Fibroblast of pulmonary artery (primary cell): ENCODE data around the gene CLEC7A.

Experiments
- DNase-seq: peaks from one replicate; pipeline ENCODE4 v3.0.0-alpha.2; 2010; ENCODE audit warnings: low read depth
- H3K4me3 ChIP-seq: replicated peaks from 2 replicates; pipeline ENCODE4 v1.5.1; 2011; ENCODE audit warnings: low read depth, mild to moderate bottlenecking, control low read depth, low read length, moderate library complexity
- TF ChIP-seq, protein P1 (sequence below): IDR thresholded peaks from 2 replicates; pipeline ENCODE4 v1.5.1; 2011; ENCODE audit warnings: mild to moderate bottlenecking, control low read depth, low read length, inconsistent platforms; ENCODE audit errors: missing control alignments

Gene CLEC7A

GRCh38 chr12:10130042-10130441 lies at the start of gene CLEC7A:
CLEC7A (minus strand) TSS chr12:10130199; CDS start chr12:10130082, 117 bp downstream.
- H3K4me3 ChIP-seq, result no peak within 1 kb of the TSS
- DNase-seq, result no peak
- TF ChIP-seq, protein P1, sequence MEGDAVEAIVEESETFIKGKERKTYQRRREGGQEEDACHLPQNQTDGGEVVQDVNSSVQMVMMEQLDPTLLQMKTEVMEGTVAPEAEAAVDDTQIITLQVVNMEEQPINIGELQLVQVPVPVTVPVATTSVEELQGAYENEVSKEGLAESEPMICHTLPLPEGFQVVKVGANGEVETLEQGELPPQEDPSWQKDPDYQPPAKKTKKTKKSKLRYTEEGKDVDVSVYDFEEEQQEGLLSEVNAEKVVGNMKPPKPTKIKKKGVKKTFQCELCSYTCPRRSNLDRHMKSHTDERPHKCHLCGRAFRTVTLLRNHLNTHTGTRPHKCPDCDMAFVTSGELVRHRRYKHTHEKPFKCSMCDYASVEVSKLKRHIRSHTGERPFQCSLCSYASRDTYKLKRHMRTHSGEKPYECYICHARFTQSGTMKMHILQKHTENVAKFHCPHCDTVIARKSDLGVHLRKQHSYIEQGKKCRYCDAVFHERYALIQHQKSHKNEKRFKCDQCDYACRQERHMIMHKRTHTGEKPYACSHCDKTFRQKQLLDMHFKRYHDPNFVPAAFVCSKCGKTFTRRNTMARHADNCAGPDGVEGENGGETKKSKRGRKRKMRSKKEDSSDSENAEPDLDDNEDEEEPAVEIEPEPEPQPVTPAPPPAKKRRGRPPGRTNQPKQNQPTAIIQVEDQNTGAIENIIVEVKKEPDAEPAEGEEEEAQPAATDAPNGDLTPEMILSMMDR, result no peak

DNA sequence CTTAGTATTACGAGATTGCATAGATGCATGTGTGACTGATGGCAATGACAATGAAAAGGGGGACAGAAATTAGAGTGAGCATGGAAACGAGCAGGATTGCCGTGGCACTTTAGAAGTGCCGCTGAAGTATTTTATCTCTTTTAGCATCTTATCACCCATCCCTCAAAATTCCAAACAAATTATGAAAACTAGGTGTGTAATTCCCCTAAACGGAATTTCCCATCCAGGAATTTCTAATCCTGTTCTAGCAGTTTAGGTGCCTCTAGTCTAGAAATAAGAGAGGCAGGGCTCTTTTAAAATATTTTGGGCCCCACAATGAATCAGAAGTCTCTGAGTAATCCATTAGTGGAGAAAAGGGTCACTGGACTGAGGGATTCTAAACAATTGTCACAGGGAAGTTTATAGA lies 49.8 kb upstream of the CLEC7A start:
- TF ChIP-seq, protein P1, result no peak
- no peak for DNase-seq
- H3K4me3 ChIP-seq, result no peak overlapping the region

DNA sequence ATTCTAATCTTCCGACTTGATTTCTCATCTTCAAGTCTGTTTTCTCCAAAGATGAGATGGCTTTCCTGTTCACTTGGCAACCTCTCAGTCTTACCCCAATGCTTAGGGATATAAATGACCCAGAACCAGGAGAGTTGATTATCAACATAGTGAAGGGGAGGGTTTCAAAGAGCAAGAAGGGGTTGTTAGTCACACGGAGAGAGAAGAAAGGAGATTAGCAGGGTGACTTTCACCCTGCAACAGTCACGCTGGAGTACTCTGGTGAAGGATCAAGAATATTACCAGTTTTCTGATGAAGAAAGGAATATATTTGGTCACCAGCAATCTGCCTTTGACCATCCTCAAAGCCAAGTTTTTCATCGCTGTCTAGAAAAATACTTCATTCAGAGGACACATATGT lies 48.8 kb upstream of the CLEC7A start, which contains the start of gene TMEM52B:
TMEM52B (plus strand) TSS at position 212 of the 400 bp plus-strand sequence. CDS start 543 bp downstream, outside the sequence.
- no peak within 1 kb of the TSS for H3K4me3 ChIP-seq
- DNase-seq, result no peak
- TF ChIP-seq, protein P1, result no peak

- no peak for DNase-seq
- no peak overlapping the region for H3K4me3 ChIP-seq
Measured at GRCh38 chr12:10175846-10176636, 46.0 kb upstream of the CLEC7A start.

DNA sequence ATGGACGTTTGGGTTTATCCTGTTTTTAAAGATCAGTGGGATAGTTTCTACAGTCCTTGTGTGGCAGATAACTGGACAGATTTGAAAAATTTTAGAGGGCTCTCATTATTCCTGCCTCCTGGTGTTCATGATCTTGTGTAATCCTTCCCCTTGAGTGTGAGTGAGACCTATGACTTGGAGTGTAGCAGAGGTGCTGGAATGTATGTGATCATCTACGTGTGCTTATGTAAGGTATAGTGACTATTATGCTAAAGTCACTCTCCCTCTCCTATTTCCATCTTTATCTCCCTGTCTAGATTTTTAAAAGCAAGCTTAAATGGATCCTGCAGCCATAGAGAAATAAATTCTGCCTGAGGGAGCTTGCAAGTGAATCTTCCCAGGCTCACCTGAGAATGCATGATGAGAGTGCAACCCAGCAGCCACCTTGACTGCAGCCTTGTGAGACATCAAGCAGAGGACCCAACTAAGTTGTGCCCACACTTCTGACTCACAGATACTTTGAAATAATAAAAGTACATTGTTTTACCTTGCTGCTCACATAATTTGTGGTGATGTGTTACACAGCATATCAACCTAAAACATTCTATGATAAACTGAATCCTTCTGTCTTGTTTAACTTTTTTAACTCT lies 45.1 kb upstream of the CLEC7A start:
- DNase-seq, result no peak
- TF ChIP-seq, protein P1, result no peak
- H3K4me3 ChIP-seq, result no peak overlapping the region

More at GRCh38 chr12:10175846-10176636, 46.0 kb upstream of the CLEC7A start:
- TF ChIP-seq, protein P1, result no peak

DNA sequence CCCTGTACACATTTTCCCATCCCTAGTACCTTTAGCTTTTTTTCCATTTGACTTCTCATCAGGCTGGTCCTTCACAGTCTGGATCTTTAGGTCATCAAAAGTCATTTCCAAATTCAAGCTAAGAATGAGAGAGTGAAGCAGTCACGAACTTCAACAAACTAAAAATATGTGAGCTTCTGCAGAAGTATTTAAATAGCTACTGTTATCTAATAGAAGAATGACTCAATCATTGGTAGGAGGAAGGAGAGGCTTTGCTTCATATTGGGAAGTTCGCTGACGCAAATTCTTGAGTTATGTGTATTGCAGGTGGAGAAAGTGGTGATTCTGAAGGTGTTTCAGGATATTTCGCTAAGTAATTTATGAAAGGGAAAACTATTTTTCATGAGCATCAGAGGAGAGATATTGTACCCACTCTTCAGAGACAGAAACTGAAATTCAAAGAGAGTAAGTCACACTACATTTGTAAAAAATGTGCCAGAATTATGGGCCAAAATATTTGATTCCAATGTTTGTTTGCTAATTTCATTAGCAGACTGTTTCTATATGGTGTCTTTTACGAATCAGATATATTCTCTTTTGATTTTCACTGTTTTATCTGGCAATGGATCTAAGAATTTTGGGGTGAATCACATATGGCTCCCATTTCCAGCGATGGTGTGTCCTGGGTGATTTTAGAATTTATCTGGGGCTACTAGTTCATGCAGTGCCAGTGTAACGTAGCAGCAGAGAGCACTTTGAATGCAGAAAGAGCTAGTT lies 42.2 kb upstream of the CLEC7A start, which contains the start of gene OLR1:
OLR1 (minus strand) TSS at position 160 of the 756 bp plus-strand sequence; CDS start at position 105, 55 bp downstream.
- DNase-seq, result peak; percentile 23
- H3K4me3 ChIP-seq, result no peak within 1 kb of the TSS
- TF ChIP-seq, protein P1, result no peak
